Activated naive CD8-positive, alpha-beta T cell (primary cell): ENCODE measurements around the gene LSM2.
A peak's percentile ranks its signal among the peaks of the same experiment; 100 is the strongest.

Experiments used
- H3K27ac Mint-ChIP-seq: one replicate; pipeline ENCODE4 v1.8.0; 2021; ENCODE audit warnings: mixed read lengths
- H3K27me3 Mint-ChIP-seq: one replicate; pipeline ENCODE4 v1.8.0; 2021; ENCODE audit warnings: mixed read lengths
- H3K36me3 Mint-ChIP-seq: one replicate; pipeline ENCODE4 v1.8.0; 2021; ENCODE audit warnings: mixed read lengths
- H3K4me1 Mint-ChIP-seq: one replicate; pipeline ENCODE4 v1.8.0; 2021; ENCODE audit warnings: low read depth, mixed read lengths
- H3K4me3 Mint-ChIP-seq: one replicate; pipeline ENCODE4 v1.8.0; 2021; ENCODE audit warnings: mild to moderate bottlenecking, mixed read lengths
- H3K9me3 Mint-ChIP-seq: one replicate; pipeline ENCODE4 v1.8.0; 2021; ENCODE audit warnings: low read depth, mixed read lengths

The LSM2 gene

GRCh38 chr6:31778999-31779885, 27.5 kb downstream of the LSM2 start:
- Mint-ChIP-seq H3K27me3 (no peaks in the 10 kb centered on the region), H3K36me3 (peaks cover 9% of the 10 kb centered on the region), H3K4me1 (peaks cover 20% of the 10 kb centered on the region), H3K4me3 (no peak overlapping the region), H3K27ac (no peak overlapping the region), H3K9me3 (no peaks in the 10 kb centered on the region)

DNA sequence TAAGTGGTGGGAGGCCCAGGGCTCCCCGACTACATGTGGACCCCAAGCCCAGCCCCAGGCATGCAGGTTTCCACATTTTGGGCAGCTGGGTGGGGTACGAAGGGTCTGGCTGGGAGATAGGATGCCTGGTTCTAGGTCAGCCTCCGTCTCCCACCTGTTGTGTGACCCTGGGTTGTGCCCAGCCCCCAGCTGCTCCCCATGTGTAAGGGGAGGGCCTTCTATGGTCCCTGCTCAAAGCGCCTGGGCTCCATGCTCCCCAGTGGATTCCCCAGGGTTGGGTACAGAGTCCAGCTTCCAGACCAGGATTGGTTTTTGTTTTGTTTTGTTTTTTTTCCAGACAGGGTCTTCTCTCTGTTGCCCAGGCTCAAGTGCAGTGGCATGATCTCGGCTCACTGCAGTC, 28.6 kb downstream of the LSM2 start:
- Mint-ChIP-seq H3K9me3 (no peaks in the 10 kb centered on the region), H3K36me3 (peaks cover 8% of the 10 kb centered on the region), H3K4me3 (no peak overlapping the region), H3K27ac (no peak overlapping the region), H3K4me1 (peaks cover 21% of the 10 kb centered on the region), H3K27me3 (no peaks in the 10 kb centered on the region)

DNA sequence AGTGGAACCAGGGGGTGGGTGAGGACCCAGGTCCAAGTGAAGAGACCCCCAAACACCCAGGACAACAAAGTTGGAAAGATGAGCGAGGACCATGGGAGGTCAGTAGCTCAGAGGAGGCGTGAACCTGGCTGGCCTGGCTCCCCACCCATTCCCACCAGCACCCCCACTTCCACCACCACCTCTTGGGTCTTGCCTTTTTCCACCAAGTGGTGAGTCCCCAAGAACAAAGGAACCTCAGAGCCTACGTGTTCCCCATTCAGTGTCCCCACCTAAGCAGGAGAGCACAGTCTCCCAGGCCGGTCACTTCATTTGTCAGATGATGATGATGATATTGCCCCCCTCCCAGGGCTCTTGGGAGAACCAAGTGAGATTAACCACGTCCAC, 29.1 kb downstream of the LSM2 start:
- no peaks in the 10 kb centered on the region for H3K9me3 Mint-ChIP-seq
- no peak overlapping the region for H3K27ac Mint-ChIP-seq

DNA sequence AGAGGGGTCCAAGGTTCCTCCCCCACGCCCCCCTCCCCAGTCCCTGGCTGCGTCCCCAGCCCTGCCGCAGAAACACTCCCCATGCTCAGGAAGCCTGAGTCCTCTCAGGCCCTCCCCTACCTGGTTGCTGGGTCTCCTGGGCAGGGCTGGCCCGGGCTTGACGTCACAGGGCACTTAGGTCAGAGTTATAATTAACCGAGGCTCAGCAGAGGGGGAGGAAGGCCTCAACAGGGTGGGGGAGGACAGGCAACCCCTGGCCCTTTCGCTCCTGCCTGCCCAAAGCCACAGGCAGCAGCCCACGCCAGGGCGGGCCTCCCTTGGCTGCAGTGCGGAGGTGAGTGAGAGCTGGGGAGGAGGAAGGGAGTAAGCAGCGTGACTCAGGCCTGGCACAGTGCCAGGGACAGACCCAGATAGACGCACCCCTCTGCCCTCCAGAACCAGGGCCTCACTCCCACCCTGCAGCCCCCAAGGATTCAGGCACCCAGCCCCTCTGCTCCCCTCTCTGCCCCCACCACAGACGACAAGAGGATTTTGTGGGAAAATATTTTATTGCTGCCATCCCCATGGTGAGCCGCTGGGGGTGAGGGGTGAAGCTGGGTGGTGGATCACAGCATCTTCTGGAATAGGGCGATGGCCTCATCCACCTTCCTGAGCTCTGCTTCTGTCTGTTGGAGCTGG, 29.6 kb downstream of the LSM2 start, which contains the start of gene VWA7:
Gene VWA7, minus strand, starts transcription at position 340 of the 678 bp plus-strand sequence. CDS start 549 bp downstream, outside the sequence.
- Mint-ChIP-seq H3K27ac (peak within 1 kb of the TSS; percentile 10), H3K27me3 (no peaks in the 10 kb centered on the region), H3K4me3 (peak within 1 kb of the TSS; percentile 27), H3K4me1 (peaks cover 29% of the 10 kb centered on the region), H3K36me3 (peaks cover 4% of the 10 kb centered on the region), H3K9me3 (no peaks in the 10 kb centered on the region)

More for the DNA sequence above, 29.1 kb downstream of the LSM2 start:
- peaks cover 26% of the 10 kb centered on the region for H3K4me1 Mint-ChIP-seq
- peaks cover 6% of the 10 kb centered on the region for H3K36me3 Mint-ChIP-seq
- no peaks in the 10 kb centered on the region for H3K27me3 Mint-ChIP-seq
- H3K4me3 Mint-ChIP-seq, result no peak overlapping the region

DNA sequence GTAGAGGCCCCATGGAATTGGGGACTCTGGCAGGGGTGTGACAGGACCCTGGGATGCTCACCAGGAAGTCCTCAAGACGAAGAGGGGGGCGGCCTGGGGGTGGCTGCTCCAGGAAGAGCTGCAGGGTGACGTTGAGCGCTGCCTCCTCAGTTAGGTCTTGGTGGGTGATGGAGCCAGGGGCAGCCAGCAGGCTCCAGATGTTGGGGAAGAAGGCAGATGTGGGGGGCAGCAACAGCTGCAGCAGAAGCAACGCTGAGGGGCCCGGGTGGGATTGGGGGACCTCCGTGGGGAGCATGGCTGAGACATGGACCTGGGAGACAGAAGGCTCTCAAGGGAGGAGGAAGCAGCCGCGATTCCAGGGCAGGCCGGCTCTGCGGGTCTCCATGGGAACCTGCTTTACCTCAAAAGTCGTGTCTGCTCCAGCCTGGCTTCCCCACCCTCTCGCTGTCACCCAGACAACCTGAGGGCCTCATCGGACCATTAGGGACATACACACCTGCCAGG, 30.2 kb downstream of the LSM2 start:
- peaks cover 31% of the 10 kb centered on the region for H3K4me1 Mint-ChIP-seq
- peaks cover 4% of the 10 kb centered on the region for H3K36me3 Mint-ChIP-seq
- peak overlapping the region; percentile 27 for H3K4me3 Mint-ChIP-seq
- H3K27me3 Mint-ChIP-seq, result no peaks in the 10 kb centered on the region
- no peak overlapping the region for H3K27ac Mint-ChIP-seq
- no peaks in the 10 kb centered on the region for H3K9me3 Mint-ChIP-seq

DNA sequence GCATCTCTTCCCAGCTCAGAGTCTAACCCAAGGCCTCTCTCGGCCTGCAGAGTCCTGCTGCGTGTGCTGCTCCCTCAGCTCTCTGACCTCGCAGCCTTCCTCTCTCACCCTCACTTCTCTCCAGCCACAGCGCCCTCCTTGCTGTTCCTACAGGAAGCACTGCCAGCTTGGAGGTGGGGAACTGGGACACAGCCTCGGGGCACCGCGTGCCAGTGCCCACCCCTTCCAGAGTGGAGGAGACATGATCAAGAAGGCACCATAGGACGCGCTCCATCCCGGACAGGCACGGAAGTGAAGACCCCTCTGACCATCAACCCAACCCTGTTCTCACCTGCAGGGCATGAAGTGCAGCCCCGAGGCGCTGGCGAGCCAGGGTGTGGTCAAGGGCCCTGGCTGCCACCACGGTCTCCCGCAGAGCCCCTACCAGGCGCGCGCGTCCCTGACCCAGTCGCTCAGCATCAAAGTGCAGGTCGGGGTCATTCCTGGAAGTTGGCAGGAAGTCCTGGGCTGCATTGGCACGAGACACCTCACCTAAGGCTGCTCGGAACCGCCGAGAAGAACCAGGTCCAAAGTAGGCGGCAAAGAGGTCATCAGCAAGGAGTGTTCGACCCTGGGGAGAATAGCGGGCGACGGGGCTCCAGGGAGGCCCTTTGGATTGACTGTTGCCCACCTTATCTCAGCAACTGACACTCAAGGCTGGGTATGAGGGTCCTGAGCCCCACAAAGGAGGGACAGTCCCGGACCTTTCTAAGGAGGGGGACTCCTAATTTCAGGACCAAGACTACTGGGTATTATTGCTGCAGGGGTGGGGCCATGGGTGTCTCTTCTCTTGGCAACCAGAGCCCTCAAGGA, 30.9 kb downstream of the LSM2 start:
- Mint-ChIP-seq H3K4me3 (peak overlapping the region; percentile 27), H3K9me3 (no peaks in the 10 kb centered on the region), H3K27ac (peak overlapping the region; percentile 46), H3K4me1 (peaks cover 38% of the 10 kb centered on the region), H3K27me3 (no peaks in the 10 kb centered on the region), H3K36me3 (peaks cover 2% of the 10 kb centered on the region)

DNA sequence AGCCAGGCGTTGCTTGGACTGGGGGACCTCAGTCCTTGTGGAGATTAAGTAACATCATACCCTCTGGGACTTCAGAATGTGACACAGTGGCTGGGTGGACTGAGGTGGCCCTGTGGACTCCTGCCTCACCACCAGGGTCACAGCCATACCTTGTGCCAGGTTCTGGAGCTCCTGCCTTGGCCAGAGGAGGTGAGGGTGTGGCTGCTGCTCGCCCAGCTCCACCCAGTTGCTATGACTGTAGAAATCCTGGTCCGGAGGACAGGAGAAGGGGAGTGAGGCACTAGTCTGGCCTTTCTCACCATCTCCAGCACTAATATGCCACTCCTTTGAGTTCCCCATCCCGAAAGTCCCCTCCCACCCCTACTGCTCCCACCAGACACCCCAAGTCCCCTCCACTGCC, 31.6 kb downstream of the LSM2 start:
- Mint-ChIP-seq H3K4me3 (no peak overlapping the region), H3K9me3 (no peaks in the 10 kb centered on the region), H3K27me3 (no peaks in the 10 kb centered on the region), H3K4me1 (peaks cover 39% of the 10 kb centered on the region), H3K36me3 (no peaks in the 10 kb centered on the region), H3K27ac (no peak overlapping the region)

DNA sequence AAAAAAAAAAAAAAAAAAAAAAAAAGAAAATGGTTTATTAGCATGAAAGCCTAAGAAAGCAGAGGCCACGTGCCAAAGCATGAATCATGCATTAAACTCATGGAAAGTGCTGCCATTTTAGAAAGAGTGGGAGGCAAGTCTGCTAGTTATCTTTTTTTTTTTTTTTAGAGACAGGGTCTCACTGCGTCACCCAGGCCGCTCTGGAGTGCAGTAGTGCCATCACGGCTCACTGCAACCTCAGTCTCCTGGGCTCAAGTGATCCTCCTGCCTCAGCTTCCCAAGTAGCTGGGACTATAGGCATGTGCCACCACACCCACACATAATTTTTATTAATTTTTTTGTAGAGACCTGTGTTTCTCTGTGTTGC, 34.8 kb downstream of the LSM2 start:
- no peaks in the 10 kb centered on the region for H3K36me3 Mint-ChIP-seq
- H3K27me3 Mint-ChIP-seq, result no peaks in the 10 kb centered on the region
- H3K4me1 Mint-ChIP-seq, result peaks cover 37% of the 10 kb centered on the region
- no peaks in the 10 kb centered on the region for H3K9me3 Mint-ChIP-seq
- H3K27ac Mint-ChIP-seq, result peak overlapping the region; percentile 76
- peak overlapping the region; percentile 63 for H3K4me3 Mint-ChIP-seq

DNA sequence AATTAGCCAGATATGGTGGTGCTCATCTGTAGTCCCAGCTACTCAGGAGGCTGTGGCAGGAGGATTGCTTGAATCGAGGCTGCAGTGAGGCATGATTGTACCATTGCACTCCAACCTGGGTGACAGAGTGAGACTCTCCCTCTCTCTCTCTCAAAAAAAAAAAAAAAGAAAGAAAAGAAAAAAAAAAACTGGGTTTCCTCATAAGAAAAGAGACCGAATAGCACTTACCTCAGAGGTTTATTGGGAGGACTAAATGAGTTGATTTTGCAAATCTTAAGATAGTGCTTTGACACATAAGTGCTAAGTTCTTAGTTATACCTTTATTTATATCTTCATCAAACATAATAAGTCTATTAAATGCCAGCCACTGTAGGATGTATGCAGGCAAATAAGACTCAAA, 35.9 kb downstream of the LSM2 start:
- Mint-ChIP-seq H3K4me1 (peaks cover 32% of the 10 kb centered on the region), H3K27ac (no peak overlapping the region), H3K4me3 (no peak overlapping the region), H3K27me3 (no peaks in the 10 kb centered on the region), H3K9me3 (no peaks in the 10 kb centered on the region), H3K36me3 (no peaks in the 10 kb centered on the region)

GRCh38 chr6:31769684-31770371, 36.9 kb downstream of the LSM2 start:
- Mint-ChIP-seq H3K27me3 (no peaks in the 10 kb centered on the region), H3K4me1 (peaks cover 27% of the 10 kb centered on the region), H3K36me3 (no peaks in the 10 kb centered on the region), H3K4me3 (no peak overlapping the region), H3K9me3 (no peaks in the 10 kb centered on the region), H3K27ac (no peak overlapping the region)

DNA sequence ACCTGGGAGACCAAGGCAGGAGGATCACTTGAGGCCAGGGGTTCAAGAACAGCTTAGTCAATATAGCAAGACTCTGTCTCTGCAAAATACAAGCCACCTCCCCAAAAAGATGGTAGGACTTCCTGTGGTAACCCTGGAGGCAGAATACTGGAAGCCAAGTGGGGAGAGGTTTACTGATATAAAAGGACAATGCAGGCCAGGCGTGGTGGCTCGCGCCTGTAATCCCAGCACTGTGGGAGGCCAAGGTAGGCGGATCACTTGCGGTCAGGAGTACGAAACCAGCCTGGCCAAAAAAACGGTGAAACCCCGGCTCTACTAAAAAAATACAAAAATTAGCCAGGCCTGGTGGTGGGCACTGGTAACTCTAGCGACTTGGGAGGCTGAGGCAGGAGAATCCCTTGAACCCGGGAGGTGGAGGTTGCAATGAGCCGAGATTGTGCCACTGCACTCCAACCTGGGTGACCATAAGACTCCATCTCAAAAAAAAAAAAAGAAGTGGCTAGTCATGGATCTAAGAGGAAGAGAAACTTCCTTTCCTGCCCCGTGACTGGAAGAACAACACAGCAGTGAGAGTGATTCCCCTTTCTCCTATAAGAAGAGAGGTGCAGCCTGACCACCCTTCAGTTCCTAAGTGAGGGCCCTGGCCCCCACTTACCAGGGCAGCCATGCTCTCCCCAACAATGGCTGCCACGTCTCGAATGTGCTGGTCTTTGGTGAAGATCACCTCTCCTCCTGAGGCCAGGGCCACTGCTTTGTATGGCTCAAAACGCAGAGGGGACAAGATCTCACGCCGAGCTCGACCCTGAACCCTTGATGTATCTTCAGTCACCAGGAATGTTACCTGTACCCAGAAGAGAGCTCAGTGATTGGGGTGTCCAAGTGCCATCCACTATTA, 38.2 kb downstream of the LSM2 start:
- H3K9me3 Mint-ChIP-seq, result no peaks in the 10 kb centered on the region
- H3K4me3 Mint-ChIP-seq, result no peak overlapping the region
- peaks cover 2% of the 10 kb centered on the region for H3K36me3 Mint-ChIP-seq
- no peak overlapping the region for H3K27ac Mint-ChIP-seq
- no peaks in the 10 kb centered on the region for H3K27me3 Mint-ChIP-seq
- peaks cover 27% of the 10 kb centered on the region for H3K4me1 Mint-ChIP-seq

DNA sequence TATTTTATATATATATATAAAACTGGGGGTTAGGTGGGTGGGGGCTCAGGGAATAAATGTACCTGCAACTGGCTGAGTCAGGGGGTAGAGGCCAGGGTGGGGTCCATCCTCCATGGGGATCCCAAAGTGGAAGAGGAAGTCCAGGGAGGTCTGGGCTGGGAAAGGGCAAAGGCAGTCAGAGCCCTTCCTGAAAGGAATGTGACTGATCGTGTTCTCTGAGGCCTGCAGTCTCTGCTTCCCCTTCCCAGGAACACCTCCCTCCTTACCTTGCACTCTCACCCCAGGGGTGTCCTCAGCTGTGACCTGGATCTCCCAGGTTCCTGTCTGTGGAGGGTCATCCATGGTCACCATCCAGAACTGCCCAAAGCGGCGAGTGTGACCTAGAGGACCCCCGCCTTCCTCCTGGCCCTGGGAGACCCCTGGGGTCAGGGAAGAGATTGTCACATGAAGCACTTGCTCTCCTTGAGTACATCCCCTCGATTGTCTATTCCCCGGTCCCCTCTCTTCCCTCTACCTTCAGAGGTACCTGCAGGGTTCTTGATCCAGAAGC, 39.6 kb downstream of the LSM2 start:
- Mint-ChIP-seq H3K36me3 (peaks cover 8% of the 10 kb centered on the region), H3K4me1 (peaks cover 18% of the 10 kb centered on the region), H3K4me3 (no peak overlapping the region), H3K9me3 (no peaks in the 10 kb centered on the region), H3K27ac (no peak overlapping the region), H3K27me3 (no peaks in the 10 kb centered on the region)
